GM23248 (cell line): ENCODE results near the gene PPP1R12B. TPM values are rescaled to one million over a fixed set of nuclear protein-coding genes. Genes with fewer than 3 reads are reported as not detected.
"Not testable (repeated sequence)": the region's sequence is repeated elsewhere in the genome, so short reads cannot be mapped to it uniquely, and the experiment has no call there.

ENCODE experiments used
- DNase-seq: peaks from one replicate; pipeline ENCODE4 v3.0.0-alpha.2; 2015
- H2AFZ ChIP-seq: fragments of 200-600 bp; sonication (generic); 2 replicates; pipeline ENCODE4 v1.6.1; 2016; ENCODE audit warnings: antibody characterized with exemption
- H3F3A ChIP-seq: fragments of 200-600 bp; sonication (generic); 2 replicates; pipeline ENCODE4 v1.6.1; 2016; ENCODE audit warnings: mild to moderate bottlenecking, antibody characterized with exemption, mixed run types; ENCODE audit not compliant: insufficient read depth
- H3K27ac ChIP-seq: fragments of 200-600 bp; sonication (generic); 2 replicates; pipeline ENCODE4 v1.5.1; 2016; ENCODE audit warnings: mild to moderate bottlenecking
- H3K27me3 ChIP-seq: fragments of 200-600 bp; sonication (generic); replicated peaks from 2 replicates; pipeline ENCODE4 v1.6.1; 2016; ENCODE audit warnings: mild to moderate bottlenecking; ENCODE audit not compliant: insufficient read depth
- H3K36me3 ChIP-seq: fragments of 200-600 bp; sonication (generic); 2 replicates; pipeline ENCODE4 v1.6.1; 2016; ENCODE audit warnings: low read depth, mild to moderate bottlenecking
- H3K4me1 ChIP-seq: fragments of 200-600 bp; sonication (generic); 2 replicates; pipeline ENCODE4 v1.6.1; 2016; ENCODE audit warnings: mild to moderate bottlenecking; ENCODE audit not compliant: insufficient read depth
- H3K4me2 ChIP-seq: fragments of 200-600 bp; sonication (generic); one replicate; pipeline ENCODE4 v1.6.1; 2016; ENCODE audit warnings: mild to moderate bottlenecking; ENCODE audit not compliant: unreplicated experiment
- H3K4me3 ChIP-seq: fragments of 200-600 bp; sonication (generic); 2 replicates; pipeline ENCODE4 v1.5.1; 2016; ENCODE audit warnings: mild to moderate bottlenecking
- H3K79me2 ChIP-seq: fragments of 200-600 bp; sonication (generic); 2 replicates; pipeline ENCODE4 v1.6.1; 2016; ENCODE audit warnings: mild to moderate bottlenecking; ENCODE audit not compliant: insufficient read depth
- H3K9ac ChIP-seq: fragments of 200-600 bp; sonication (generic); 2 replicates; pipeline ENCODE4 v1.6.1; 2016; ENCODE audit warnings: mild to moderate bottlenecking
- H3K9me2 ChIP-seq: fragments of 200-600 bp; sonication (generic); 2 replicates; pipeline ENCODE4 v1.6.1; 2016; ENCODE audit warnings: mixed run types, mild to moderate bottlenecking, moderate library complexity; ENCODE audit not compliant: insufficient read depth
- H3K9me3 ChIP-seq: fragments of 200-600 bp; sonication (generic); one replicate; pipeline ENCODE4 v1.6.1; 2017; ENCODE audit warnings: low read depth
- H4K20me1 ChIP-seq: fragments of 200-600 bp; sonication (generic); 2 replicates; pipeline ENCODE4 v1.6.0; 2016; ENCODE audit not compliant: insufficient read depth
- EZH2 ChIP-seq: fragments of 200-600 bp; sonication (generic); IDR thresholded peaks from 2 replicates; pipeline ENCODE4 v1.6.1; 2018; ENCODE audit warnings: antibody characterized with exemption, mild to moderate bottlenecking; ENCODE audit not compliant: insufficient read depth, poor library complexity, severe bottlenecking
- EZH2phosphoT487 ChIP-seq: fragments of 200-600 bp; sonication (generic); IDR thresholded peaks from 2 replicates; pipeline ENCODE4 v1.6.1; 2018; ENCODE audit warnings: antibody characterized with exemption, moderate library complexity, mild to moderate bottlenecking, low read depth; ENCODE audit not compliant: insufficient read depth
- WGBS, 2 experiments: methylation state at CpG; one replicate each; pipeline ENCODE4 v1.1.6; 2015 to 2017; ENCODE audit warnings: low lambda C conversion rate in 2 of 2, low coverage in 1 of 2; ENCODE audit errors: missing lambda C conversion rate in 2 of 2; 5-methylcytosine and 5-hydroxymethylcytosine counted together
- in situ Hi-C: fragments of 300-500 bp; cut with MboI; formaldehyde crosslinking; loops from 2 replicates; pipeline ENCODE4 v1.15.0; 2020
- polyA plus RNA-seq: library from polyadenylated mRNA; unstranded; fragments of >200 nt; fragmentation: Nextera tagmentation; extraction: Ambion mirVana; gene quantifications from 2 replicates; pipeline ENCODE4 v1.2.1, GENCODE V29; 2016
- total RNA-seq: library from RNA; depleted of rRNA; stranded (reverse); fragments of >200 nt; shearing (Covaris generic); gene quantifications from 2 replicates; pipeline ENCODE4 v1.2.3, GENCODE V29; 2014

PPP1R12B gene
- total and polyA plus RNA-seq, 2 experiments from 2014 or later: 3.6 to 14.6 TPM

GRCh38 chr1:202578565-202578964 is 230.1 kb downstream of the PPP1R12B start:
- Histone ChIP-seq H3K4me2 (peak overlapping the region; percentile 68), H3K9me2 (no peaks in the 10 kb centered on the region), H3K9me3 (no peaks in the 10 kb centered on the region), H3K27me3 (no peaks in the 10 kb centered on the region), H3K27ac (peak overlapping the region; percentile 77), H3K4me1 (peaks cover 59% of the 10 kb centered on the region), H3K79me2 (no peaks in the 10 kb centered on the region), H3K9ac (no peak overlapping the region), H3F3A (peaks cover 62% of the 10 kb centered on the region), H3K4me3 (no peak overlapping the region), H3K36me3 (no peaks in the 10 kb centered on the region), H4K20me1 (no peaks in the 10 kb centered on the region), H2AFZ (no peak overlapping the region)
- TF ChIP-seq EZH2phosphoT487 (no peak), EZH2 (no peak)
- in situ Hi-C loops: no loop called here
- 37 to 51% methylated on average over 6 of the region's 6 CpGs for WGBS, 2 experiments
- peak; percentile 20 for DNase-seq

- TF ChIP-seq EZH2 (no peak), EZH2phosphoT487 (no peak)
- 5 to 10% methylated on average over 2 of the region's 2 CpGs for WGBS, 2 experiments
- Histone ChIP-seq H3K9ac (peak overlapping the region; percentile 28; the same call in 1 of the 2 replicates), H3K4me2 (peak overlapping the region; percentile 66), H3K27me3 (no peaks in the 10 kb centered on the region), H4K20me1 (no peaks in the 10 kb centered on the region), H3K4me3 (peak overlapping the region; percentile 24), H3K79me2 (no peaks in the 10 kb centered on the region), H3K4me1 (peaks cover 59% of the 10 kb centered on the region), H2AFZ (no peak overlapping the region), H3K9me3 (no peaks in the 10 kb centered on the region), H3K36me3 (no peaks in the 10 kb centered on the region), H3K27ac (peak overlapping the region; percentile 77), H3F3A (peaks cover 62% of the 10 kb centered on the region), H3K9me2 (no peaks in the 10 kb centered on the region)
- in situ Hi-C loops: no loop called here
- peak; percentile 87 for DNase-seq
Observed at GRCh38 chr1:202579806-202580205, 231.3 kb downstream of the PPP1R12B start.

GRCh38 chr1:202580619-202581018 is 232.1 kb downstream of the PPP1R12B start:
- Histone ChIP-seq H2AFZ (no peak overlapping the region), H3F3A (peaks cover 55% of the 10 kb centered on the region), H3K27ac (peak overlapping the region; percentile 77), H3K9me2 (no peaks in the 10 kb centered on the region), H3K27me3 (no peaks in the 10 kb centered on the region), H3K79me2 (no peaks in the 10 kb centered on the region), H4K20me1 (no peaks in the 10 kb centered on the region), H3K9ac (no peak overlapping the region), H3K4me3 (no peak overlapping the region), H3K4me2 (peak overlapping the region; percentile 66), H3K4me1 (peaks cover 57% of the 10 kb centered on the region), H3K36me3 (no peaks in the 10 kb centered on the region), H3K9me3 (no peaks in the 10 kb centered on the region)
- TF ChIP-seq EZH2phosphoT487 (no peak), EZH2 (no peak)
- no peak for DNase-seq
- in situ Hi-C loops: no loop called here
- 39 to 43% methylated on average over 1 of the region's 1 CpG for WGBS, 2 experiments

GRCh38 chr1:202582350-202582749 is 233.9 kb downstream of the PPP1R12B start:
- H3K79me2 ChIP-seq, H3K9me2 ChIP-seq, H3K9me3 ChIP-seq, H3K27ac ChIP-seq, H3K27me3 ChIP-seq, H3K9ac ChIP-seq, H2AFZ ChIP-seq, H3K4me3 ChIP-seq, DNase-seq, in situ Hi-C loops, H3K36me3 ChIP-seq, H3K4me2 ChIP-seq, H4K20me1 ChIP-seq: not testable (repeated sequence)
- 99 to 100% methylated on average over 5 of the region's 5 CpGs for WGBS, 2 experiments
- Histone ChIP-seq H3K4me1 (peaks cover 56% of the 10 kb centered on the region), H3F3A (peaks cover 47% of the 10 kb centered on the region)
